Measurements from ENCODE around the gene TRIM33.

GRCh38 chr1:114352797-114353196 lies 158.2 kb downstream of the TRIM33 start:
- TF ChIP-seq CTCF (IDR thresholded peaks at IDR 0.05) (no peak), EZH2 (IDR thresholded peaks at IDR 0.05) (no peak)

Data from neural progenitor cell (in vitro differentiated cells).